Measurements from ENCODE around the gene PPAN.

DNA sequence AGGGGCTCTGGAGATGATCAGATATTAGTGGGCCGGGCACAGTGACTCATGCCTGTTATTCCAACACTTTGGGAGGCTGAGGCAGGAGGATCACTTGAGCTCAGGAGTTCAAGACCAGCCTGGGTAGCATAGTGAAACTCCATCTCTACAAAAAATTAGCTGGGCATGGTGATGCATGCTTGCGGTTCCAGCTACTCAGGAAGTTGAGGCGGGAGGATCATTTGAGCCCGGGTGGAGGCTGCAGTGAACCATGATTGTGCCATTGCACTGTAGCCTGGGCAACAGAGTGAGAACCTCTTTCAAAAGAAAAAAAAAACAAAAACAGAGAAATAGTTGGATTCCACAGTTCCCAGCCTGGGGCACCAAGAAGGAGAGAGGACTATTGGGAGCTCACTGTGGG lies 38.0 kb upstream of the PPAN start:
- TF ChIP-seq, protein P1, sequence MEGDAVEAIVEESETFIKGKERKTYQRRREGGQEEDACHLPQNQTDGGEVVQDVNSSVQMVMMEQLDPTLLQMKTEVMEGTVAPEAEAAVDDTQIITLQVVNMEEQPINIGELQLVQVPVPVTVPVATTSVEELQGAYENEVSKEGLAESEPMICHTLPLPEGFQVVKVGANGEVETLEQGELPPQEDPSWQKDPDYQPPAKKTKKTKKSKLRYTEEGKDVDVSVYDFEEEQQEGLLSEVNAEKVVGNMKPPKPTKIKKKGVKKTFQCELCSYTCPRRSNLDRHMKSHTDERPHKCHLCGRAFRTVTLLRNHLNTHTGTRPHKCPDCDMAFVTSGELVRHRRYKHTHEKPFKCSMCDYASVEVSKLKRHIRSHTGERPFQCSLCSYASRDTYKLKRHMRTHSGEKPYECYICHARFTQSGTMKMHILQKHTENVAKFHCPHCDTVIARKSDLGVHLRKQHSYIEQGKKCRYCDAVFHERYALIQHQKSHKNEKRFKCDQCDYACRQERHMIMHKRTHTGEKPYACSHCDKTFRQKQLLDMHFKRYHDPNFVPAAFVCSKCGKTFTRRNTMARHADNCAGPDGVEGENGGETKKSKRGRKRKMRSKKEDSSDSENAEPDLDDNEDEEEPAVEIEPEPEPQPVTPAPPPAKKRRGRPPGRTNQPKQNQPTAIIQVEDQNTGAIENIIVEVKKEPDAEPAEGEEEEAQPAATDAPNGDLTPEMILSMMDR (IDR thresholded peaks at IDR 0.05) = no peak
- TF ChIP-seq POLR2A (IDR thresholded peaks at IDR 0.05) = no peak
